HG03558 (cell line): ENCODE measurements around the gene FRYL.
"Not testable (repeated sequence)": the region's sequence is repeated elsewhere in the genome, so short reads cannot be mapped to it uniquely, and the experiment has no call there.

Experiments used
- ATAC-seq: cut with Tn5 transposase; IDR thresholded peaks from one replicate; pipeline ENCODE4 v1.9.1; 2021; ENCODE audit warnings: moderate number of reproducible peaks; ENCODE audit not compliant: unreplicated experiment; ENCODE audit errors: extremely low read depth

The FRYL gene

DNA sequence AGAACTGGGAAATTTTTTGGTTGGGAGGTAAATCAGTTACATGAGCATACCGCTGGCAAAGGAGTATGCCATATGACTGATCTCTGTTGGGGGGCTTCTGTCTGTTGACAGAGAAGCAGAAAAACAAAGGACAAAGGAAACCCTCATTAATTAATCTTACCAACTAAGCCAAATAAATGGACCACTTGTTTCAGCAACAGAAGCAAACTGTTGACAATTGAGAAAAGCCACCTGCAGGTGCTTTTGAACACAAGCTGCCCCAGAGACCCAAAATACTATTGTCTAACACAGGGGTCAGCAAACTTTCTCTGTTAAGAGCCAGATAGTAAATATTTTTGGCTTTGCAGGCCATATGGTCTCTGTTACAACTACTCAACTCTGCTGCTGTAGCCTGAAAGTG, 7.0 kb upstream of the FRYL start:
- no peak for ATAC-seq

DNA sequence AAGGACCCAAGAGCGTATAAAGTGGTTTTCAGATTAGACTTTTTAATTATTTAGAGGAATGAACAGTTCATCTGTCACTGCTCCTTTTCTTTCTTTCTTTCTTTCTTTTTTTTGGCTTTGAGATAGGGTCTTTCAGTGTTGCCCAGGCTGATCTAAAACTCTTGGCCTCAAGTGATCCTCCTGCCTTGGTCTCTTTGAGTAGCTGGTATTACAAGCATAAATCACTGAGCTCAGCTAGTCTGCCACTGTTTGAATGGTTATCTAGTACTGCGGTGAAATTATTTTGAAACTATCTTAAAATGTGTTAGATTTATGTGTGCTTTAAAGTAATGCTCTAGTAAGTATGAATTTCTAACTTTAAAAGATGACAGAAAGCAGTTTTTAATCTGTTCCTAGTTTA, 6.5 kb upstream of the FRYL start:
- ATAC-seq: no peak

DNA sequence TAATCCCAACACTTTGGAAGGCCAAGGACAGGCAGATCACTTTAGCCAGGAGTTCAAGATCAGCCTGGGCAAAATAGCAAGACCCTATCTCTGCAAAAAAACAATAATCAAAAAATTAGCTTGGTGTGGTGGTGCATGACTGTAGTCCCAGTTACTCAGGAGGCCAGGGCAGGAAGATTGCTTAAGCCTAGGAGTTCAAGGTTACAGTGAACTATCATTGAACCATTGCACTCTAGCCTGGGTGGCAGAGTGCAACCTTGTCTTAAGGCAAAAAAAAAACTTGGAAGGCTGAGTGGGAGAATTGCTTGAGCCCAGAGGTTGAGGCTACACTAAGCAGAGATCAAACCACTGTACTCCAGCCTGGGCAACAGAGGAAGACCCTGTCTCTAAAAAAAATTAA, 5.2 kb upstream of the FRYL start:
- ATAC-seq: no peak

DNA sequence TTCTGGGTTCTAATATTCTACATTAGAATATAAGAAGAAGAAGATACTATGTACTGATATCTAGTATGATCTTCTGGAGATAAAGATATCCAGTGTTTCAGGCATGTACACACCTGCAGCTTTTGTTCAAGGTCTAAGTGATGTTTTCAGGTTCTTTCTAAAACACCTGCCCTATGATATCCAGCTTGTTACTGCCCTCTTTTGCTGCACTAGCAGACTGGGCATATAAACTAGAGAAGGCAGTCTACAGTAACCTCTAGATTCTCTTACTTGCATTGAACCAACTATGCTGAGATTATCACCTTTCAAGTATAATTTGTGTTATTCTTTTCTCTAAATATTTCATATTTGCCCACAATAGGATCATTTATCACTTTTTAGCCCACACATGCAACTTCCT, 1.9 kb upstream of the FRYL start:
- no peak for ATAC-seq

DNA sequence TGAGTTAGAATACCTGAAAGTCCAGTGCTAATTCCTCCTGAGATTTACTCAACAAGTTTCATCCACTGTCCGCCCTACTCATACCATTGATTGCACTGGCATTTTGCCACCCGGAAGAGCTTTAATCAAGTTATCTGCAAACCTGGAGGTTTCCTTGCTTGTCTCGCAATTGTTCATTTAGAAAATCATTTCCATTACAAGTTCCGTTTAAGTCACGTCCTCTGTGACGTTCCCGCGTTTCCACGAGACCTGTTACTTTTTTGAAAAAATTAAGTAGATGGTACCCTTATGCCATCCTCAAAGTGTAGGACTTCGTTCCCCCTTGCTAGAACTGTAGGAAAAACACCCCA, 761 bp upstream of the FRYL start:
- no peak for ATAC-seq

DNA sequence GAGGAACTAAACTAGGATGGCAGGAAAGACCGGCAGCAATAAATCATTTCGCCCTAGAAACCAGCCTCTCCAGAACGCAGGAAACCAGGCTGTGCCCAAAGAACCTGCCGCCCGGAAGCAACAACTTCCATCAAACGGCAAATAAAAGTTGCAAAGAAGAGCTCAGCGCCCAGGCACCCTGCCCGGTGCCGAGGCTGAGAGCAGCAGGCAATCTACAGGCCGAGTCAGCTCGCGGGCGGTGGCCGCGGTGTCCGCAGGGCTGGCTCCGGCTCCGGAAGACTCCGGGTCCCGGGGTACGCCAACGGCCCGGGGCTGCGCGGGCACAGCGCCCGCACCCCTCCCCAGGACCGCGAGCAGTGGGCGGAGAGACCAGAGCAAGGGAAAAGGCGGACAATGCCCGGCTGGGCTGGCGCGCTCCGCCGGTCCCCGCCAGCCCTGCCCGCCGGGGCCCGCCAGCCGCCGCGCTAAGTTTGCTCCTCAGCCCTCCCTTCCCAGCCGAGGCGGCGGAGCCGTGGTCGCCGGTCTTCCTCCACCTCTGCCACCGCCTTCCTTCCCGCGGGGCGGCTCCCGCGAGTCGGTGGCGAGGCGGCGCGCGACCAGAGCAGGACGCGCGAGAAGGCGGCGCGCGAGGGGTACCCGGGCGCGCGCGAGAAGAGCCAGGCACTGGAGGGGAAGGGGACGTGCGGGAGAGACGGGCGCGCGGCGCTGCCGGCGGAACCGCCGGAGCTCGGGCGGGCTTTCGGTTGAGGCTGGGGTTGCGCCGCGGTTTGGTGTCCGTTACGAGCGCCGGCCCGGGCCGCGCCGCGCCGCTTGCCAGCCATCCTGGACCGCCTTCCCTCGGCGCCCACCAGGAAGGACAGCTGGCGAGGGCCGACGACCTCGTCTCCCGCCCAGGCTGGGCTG, 733 bp downstream of the FRYL start:
- ATAC-seq: peak; percentile 16

DNA sequence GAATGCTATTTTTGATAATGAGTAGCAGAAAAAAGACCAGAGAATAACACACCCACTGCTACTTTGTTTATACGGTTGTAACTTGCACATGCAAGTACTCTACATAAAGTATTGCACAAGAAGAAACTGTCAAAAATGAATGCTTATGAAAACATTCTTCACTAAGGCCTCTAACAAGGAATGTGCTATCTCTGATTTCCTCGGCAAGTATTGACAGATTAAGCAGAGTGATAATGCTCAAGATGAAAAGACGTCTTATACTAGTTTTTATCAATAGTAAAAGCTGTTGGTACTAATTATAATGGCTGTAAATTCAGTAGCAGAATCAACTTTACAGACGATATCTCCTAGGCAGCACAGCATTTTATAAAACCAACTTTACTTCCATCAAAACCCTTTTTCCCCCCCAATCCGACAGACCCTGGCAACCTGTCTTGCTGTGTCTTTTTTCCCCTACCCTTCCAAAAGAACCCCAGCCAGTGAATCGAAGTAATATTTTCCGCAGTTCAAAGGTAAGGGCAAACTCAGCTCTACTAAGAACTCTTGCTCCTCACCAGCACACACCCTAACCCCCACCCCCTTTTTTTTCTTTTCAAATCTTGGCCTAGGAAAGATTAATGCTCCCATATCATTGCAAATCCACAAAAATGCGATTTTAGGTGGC, 1.5 kb downstream of the FRYL start:
- ATAC-seq: no peak

DNA sequence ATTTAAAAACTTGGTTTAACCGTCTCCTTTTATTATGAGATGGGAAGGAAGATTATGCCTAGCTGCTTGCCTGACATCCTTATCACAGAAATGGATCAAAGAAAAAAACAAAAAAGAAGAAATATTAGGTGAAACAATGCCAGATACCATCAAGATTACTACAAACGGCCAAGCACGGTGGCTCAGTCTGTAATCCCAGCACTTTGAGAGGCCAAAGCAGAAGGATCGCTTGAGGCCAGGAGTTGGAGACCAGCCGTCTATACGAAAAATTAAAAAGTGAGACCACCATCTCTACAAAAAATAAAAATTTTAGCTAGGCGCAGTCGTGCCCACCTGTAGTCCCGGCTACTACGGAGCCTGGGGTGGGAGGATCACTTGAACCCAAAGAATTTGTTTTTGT, 2.3 kb downstream of the FRYL start:
- ATAC-seq: no peak

DNA sequence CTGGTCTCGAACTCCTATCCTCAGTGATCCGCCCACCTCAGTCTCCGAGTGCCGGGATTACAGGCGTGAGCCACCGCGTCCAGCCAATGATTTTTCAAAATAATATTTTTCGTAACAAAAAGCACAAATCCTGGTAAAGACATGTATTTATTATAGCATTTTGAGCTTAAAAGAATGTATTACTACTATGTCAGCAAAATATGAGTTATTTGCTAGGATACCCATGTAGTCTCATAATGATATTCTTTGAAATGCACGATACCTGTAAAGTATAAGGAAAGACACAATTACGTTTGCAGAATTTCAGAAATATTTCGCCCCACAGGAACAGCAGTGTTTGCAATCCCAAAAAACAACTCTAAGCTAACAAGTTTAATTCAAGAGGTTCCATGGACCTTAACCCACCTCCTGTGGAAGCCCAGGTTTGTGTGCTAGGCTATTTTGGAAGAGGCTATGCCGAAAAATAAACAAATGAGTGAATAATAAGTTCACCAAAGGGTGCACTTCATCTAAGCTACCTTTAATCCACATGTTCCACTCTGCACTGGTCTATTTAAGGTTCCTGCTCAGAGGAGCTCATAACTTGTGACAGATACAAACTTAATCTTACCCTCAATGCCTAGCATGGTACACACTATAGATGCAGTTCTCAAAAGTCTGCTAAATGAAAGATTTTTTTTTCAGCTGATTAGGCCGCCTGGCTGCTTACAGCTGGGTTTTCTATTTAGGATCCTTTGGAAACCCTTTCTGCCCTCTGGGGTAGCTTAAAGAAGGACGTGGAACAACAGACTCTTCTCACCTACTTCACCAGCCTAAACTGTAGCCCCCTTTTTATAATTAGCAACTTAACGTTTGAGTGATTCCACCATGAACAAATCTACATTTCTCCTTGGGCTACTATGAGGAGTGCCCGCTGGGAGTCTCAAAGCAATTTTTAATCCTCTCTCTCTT, 5.0 kb downstream of the FRYL start:
- no peak for ATAC-seq

DNA sequence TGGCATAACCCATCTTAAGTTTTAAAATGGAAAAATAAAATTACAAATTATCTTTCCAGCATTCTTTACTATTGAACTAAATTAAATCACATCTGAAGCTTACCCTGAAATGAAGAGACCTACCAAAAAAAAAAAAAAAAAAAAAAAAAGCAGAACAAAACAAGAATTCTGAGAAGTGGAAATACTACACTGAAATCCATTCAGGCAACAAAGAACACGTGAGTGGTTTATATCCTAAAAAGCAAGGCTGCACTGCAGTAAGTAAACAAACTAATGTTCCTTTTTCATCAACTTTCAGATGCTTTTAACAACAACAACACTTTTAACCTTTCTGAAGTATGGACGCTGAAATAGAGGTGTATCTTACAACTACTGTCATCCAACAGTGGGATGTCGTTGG, 7.5 kb downstream of the FRYL start:
- no peak for ATAC-seq

DNA sequence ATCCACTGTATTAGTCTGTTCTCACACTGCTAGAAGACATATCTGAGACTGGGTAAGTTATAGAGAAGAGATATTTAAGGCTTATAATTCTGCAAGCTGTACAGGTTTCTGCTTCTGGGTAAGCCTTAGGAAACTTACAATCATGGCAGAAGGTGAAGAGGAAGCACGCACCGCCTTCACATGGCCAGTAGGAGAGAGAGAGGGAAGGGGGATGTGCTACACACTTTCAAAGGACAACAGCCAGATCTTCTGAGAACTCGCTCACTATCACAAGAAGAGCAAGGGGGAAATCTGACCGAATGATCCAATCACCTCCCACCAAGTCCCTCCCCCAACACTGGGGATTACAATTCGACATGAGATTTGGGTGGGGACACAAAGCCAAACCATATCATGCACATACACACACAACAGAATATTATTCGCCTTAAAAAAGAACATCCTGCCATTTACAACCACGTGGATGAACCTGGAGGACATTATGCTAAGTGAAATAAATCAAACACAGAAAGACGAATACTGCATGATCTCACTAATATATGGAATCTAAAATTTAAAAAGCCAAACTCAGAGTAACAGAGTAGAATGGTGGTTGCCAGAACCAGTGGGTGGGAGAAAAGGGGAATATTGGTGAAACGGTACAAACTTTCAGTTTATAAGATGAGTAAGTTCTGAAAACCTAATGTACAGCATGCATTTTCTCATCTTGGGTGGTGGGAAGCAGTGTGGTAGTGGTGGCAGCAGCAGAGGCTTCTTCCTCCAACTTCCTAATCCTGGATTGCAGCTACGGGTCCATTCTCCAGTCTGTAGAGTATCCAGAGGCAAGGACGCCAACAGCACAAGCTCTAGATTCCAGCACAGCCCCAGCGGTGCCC, 12.8 kb downstream of the FRYL start:
- no peak for ATAC-seq

DNA sequence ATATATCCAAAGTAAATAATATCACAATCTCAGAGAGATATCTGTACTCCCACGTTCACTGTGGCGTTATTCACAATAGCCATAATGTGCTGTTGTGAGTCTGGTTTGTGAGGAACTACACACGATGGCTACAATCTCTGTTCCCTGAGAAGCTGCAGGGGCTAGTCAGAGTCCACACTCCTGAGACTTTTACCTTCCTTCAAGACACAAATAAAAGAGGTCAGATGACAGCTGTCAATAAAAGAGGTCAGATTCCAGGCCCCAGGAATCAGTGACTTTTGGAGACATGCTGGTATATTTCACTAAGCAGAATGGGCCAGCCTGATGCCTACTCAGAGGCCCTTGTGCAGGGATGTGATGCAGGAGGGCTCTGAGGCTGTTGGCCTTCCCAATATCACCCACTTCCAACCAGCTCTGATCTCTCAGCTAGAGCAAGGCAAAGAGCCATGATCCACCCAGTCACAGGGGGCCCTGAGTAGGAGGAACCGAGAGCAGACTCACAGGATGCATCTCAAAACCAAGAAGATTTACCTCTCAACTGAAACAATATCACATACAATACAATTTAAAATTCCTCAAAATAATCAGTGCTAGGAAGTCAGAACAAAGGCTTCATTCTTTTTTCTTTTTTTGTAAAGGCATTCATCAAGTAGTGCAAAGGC, 13.8 kb downstream of the FRYL start:
- ATAC-seq: no peak

DNA sequence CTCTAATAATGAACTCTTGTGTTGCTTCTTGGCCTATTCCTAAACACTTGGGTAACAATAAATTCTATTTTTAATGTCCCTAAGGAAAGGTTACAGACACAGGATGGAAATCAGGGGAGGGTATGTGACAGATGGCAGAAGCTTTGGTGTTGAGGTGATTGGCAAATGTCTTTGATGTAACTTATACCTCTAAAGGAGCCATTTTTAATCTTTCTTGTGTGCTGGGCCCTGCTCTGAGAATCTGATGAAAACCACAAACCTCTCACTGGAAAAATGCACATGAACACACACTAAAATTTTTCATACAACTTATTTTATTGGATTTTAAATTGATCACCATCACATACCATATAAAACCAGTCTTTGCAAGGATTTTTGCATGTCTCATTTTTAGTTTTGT, 17.7 kb downstream of the FRYL start:
- no peak for ATAC-seq

DNA sequence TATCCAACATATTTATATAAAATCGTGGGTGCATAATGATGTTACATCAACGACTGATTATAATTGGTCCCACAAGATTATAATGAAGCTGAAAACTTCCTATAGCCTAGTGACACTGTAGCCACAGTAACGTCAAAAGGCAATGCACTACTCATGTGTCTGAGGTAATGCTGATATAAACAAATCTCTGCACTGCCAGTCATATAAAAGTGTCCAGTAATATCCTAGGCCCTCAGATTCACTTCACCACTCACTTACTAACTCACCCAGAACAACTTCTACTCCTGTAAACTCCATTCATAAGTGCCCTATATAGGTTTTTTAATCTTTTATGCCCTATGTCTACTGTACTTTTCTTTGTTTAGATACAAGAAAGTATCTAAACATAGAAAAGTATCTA, 18.8 kb downstream of the FRYL start:
- no peak for ATAC-seq

DNA sequence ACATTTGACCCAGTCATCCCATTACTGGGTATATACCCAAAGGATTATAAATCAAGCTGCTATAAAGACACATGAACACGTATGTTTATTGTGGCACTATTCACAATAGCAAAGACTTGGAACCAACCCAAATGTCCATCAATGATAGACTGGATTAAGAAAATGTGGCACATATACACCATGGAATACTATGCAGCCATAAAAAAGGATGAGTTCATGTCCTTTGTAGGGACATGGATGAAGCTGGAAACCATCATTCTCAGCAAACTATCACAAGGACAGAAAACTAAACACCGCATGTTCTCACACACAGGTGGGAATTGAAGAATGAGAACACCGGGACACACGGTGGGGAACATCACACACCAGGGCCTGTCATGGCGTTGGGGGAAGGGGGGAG, 21.4 kb downstream of the FRYL start:
- ATAC-seq: not testable (repeated sequence)

DNA sequence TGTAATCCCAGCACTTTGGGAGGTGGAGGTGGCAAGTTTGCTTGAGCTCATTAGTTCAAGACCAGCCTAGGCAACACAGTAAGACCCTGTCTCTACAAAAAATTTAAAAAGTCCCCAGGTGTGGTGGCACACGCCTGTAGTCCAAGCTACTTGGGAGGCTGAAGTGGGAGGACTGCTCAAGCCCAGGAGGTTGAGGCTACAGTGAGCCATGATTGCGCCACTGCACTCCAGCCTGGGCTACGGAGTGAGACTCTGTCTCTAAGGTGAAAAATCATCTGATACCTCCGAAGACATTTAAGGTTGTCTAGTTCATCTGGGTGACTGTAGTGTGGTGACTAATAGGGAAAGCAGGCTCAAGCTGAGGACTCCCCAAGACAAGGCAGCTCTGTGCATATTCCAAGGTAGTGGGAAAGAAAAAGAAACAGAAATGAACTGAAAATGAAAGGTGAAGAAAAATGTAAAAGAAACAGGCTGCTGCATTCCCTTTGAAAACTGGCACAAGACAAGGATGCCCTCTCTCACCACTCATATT, 23.3 kb downstream of the FRYL start:
- no peak for ATAC-seq

DNA sequence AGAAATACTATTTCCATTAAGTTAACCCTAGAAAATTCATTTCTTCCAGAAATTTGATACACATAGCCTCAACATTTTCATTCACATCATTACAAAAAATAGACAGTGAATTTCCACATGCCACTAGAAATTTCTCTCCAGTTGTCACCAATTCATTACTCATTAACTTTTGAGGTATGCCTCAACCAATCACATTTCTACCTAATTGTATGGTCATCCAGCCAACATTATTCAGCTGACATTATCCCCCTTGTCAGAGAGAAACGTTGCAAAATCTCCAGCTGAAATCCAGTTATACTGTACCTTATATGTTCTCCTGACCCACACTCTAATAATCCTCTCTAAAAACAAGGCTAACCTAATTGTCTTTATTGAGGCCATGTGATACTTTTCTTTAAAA, 24.8 kb downstream of the FRYL start:
- no peak for ATAC-seq

DNA sequence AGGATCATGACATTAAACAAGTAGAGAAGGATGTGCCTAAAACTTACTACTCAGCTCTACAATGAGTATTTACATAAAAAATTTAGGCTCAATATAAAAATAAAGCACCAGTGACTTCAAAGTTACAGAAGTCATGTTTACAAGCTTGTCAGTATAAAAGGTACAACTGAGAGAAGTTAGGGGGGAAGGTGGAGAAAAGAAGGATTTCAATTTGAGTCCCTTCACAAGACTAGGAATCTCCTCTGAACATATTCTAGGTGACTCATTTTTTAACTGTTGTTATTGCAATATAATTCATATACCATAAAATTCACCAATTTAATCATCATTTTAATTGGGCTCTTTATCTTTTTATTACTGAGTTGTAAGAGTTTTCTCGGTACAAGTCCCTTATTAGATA, 26.9 kb downstream of the FRYL start:
- ATAC-seq: no peak

DNA sequence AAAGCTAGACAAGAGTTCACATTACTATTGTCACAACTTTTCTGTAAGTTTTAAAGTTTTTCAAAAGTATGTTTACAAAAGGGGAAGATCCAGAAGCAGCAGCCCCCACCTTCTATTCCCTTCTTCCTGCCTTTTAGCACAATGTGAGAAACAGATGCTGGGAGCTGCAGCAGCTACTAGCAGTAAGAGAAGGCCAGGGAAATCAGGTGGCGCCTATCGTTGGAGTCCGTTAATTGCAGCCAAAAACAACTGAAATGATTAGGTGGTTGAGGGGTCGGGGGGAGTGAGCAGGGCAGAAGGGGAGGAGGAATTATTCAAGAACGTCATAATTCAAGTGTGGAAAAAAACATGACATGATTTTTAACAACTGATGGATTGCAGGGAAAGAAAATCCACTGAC, 27.4 kb downstream of the FRYL start:
- ATAC-seq: no peak
